TTC549 (cell line): ENCODE data around the gene TCTN3.
"Not testable (repeated sequence)": the region's sequence is repeated elsewhere in the genome, so short reads cannot be mapped to it uniquely, and the experiment has no call there.

Source experiments
- FAIRE-seq: peaks from 2 replicates; lab custom pipeline; 2012; peaks lifted over from hg19 to GRCh38; lab: Jason Lieb, UNC

TCTN3 gene, protein sequence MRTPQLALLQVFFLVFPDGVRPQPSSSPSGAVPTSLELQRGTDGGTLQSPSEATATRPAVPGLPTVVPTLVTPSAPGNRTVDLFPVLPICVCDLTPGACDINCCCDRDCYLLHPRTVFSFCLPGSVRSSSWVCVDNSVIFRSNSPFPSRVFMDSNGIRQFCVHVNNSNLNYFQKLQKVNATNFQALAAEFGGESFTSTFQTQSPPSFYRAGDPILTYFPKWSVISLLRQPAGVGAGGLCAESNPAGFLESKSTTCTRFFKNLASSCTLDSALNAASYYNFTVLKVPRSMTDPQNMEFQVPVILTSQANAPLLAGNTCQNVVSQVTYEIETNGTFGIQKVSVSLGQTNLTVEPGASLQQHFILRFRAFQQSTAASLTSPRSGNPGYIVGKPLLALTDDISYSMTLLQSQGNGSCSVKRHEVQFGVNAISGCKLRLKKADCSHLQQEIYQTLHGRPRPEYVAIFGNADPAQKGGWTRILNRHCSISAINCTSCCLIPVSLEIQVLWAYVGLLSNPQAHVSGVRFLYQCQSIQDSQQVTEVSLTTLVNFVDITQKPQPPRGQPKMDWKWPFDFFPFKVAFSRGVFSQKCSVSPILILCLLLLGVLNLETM

DNA sequence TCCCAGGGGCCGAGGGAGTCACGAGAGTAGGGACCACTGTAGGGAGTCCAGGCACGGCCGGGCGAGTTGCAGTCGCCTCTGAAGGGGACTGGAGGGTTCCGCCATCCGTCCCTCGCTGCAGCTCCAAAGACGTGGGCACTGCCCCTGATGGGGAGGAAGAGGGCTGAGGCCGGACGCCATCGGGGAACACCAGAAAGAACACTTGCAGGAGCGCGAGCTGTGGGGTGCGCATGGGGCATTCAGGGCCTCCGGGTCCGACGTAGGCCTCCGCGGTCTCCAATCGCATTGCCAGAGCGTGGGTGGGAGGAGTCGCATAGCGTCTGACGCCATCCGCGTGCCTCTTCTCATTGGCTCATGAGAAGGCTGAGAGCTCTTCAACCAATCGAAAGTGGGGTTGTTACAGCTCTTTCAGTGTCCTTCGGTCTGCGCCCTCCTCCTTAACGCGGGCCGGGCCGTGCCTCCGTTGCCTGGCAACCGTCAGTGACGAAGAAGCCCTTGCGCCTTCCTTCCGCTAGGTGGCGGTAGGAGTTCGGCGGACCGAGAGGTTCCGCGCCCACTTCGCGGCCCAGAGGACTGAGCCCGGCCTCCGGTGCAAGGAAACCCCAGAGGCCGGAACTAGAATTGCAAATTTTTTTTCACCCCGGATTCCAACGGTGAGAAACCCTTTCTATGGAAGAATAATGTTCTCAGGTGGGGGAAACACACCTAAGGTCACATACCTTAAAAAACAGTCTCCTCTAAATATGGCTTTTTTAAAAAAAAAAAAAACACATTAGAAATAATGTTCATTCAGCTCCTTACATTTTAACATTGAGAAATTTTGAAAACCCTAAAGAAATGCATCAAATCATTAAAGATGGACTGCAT is at the start of gene TCTN3:
TCTN3 (minus strand) TSS at position 260 of the 867 bp plus-strand sequence; CDS start at position 232, 28 bp downstream.
- peak; percentile 97 for FAIRE-seq

DNA sequence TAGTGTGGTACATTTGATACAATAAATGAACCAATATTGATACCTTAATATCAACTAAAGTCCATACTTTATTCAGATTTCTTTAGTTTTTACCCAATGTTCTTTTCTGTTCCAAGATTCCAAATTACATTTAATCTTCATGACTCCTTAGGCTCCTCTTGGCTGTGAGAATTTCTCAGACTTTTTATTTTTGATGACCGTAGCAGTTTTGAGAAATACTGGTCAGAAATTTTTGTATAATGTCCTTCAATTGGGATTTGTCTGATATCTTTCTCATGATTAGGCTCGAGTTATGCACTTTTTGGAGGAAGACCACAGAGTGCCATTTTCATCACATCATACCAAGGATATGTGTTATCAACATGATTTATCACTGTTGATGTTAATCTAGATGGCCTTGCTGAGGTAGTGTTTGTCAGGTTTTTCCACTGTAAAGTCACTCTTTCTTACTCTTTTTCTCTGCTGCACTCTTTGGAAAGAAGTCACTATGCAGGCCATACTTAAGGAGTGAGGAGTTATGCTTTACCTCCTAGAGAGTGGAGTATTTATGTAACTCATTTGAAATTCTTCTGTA is 49.3 kb upstream of the TCTN3 start:
- FAIRE-seq: no peak

DNA sequence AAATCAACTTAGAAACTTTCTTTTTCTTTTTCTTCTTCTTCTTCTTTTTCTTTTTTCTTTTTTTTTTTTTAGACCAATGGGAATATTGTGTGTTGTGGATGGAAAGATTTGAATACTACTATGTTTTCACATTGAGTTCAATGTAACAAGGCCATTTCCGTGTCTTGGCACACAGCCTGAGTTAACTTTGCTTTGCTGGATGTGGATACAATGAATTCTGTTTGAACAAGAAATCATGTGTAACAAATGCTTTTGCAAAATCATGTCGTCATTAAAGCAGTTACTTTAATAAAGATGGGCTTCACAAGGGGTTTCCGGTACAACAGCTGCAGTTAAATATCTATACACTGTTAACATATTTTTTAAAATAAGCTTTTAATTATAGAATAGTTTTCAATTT is 48.8 kb upstream of the TCTN3 start:
- FAIRE-seq: no peak

DNA sequence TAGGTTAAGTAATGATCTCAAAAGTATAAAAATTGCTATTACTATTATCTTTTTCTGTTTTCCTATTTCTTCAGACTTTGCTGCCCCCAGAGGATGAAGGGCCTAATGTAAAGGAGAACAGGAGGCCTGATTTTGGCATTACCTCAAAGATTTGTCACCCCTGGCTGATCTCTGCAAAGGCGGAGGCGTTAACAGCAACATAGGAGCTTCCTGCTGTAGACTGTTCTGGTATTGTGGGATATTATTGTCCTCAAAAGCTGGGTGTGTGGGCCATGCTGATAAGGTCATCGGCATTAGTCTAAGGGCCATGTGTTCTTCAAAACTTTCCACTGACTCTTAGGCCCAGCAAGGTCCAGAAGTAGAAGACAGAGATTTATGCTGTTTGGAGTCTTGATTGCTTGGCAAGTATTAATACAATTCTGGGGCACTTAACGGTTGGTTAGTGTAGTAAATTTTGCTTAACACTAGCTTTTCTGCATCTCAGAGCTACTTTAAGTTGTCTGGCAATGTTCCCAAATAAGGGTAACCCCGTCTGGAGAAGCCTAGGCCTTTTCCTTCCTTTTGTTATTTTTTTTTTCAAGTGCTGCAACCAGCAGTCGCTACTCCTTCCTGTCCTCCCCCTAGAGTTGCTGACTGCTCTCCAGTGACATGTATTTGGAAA is 48.2 kb upstream of the TCTN3 start:
- no peak for FAIRE-seq

DNA sequence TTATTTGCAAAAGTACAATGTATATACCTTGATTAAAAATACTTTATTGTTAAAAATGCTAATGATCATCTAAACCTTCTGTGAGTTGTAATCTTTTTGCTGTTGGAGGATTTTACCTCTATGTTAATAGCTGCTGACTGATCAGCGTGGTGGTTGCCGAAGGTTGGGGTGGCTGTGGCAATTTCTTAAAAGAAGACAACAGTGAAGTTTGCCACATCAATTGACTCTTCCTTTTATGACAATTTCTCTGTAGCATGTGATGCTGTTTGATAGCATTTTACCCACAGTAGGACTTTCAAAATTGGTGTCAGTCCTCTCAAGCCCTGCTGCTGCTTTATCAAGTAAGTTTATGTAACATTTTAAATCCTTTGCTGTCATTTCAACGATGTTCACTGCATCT is 45.3 kb upstream of the TCTN3 start:
- no peak for FAIRE-seq

DNA sequence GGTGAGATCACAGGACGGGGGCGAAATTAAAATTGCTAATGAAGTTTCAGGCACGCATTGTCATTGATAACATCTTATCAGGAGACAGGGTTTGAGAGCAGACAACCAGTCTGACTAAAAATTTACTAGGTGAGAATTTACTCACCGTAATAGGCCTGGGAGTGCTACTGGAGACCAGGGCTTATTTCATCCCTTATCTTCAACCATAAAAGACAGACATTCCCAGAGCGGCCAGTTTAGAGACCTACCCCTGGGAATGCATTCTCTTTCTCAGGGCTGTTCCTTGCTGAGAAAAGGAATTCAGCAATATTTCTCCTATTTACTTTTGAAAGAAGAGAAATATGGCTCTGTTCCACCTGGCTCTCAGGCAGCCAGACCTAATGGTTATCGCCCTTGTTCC is 39.2 kb upstream of the TCTN3 start:
- not testable (repeated sequence) for FAIRE-seq

DNA sequence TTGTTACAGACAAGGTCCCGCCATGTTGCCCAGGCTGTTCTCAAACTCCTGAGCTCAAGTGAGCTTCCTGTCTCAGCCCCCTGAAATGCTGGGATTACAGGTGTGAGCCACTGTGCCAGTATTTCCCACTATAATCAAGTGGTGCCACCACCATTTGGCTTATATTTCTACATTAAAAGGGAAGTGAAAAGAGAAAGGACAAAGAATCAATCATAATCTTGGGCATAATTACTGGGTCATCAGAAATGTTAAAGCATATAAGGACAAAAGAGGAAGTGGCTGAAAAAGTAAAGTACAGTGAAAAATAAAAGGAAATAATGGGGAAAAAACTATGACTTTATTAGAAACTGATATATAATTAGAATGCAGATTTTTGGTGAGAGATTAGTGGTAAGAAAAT is 36.5 kb upstream of the TCTN3 start:
- FAIRE-seq: no peak

DNA sequence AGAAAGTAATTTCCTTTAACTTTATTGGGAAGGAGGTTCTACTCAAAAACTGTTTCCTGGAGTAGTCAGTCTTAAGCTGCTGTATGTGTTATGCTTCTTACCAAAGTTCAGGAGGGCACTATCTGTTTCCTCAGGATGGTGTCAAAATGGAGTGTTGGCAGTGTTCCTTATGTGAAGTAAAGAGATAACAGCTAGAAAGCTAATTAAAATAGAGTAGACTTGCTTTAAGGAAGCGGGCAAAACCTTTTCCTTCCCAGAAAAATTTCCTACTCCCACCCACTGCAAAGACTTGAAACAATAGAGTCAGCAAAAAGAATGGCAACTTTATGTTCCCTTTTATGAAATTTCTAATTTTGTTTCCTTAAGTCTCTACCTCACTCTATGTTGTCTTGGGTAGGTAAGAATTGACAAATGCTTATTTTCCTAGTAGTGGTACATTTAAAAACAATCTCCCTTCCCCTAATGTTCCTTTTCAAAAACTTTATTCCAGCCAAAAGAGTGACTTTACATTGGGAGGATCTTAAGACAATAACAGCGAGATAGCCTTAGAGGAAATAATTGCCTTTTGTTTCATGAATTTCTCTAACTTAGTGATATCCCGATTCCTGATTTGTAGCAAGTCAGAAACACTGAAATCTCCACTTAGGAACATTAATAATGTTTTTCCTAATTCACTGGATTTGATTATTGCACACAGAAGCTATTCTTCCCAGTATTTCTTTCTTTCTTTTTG is 35.8 kb upstream of the TCTN3 start:
- FAIRE-seq: no peak

DNA sequence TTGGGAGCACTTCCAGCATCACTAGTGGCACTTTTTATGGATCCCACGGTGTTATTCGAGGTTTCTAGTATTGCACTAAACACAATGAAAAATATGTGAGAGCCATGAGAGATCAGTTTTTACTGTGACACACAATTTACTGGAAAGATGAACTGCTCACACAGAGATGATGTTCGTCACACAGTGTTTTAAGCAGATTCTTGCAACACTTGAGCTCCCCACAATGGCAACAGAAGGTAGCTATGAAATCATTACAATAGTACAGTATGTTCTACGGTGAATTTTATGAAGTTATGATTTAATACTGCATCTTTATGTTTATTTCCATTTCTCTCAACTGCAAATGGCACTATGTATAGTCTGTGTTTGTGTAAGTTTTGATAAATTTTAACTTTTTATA is 34.8 kb upstream of the TCTN3 start:
- peak; percentile 11 for FAIRE-seq

DNA sequence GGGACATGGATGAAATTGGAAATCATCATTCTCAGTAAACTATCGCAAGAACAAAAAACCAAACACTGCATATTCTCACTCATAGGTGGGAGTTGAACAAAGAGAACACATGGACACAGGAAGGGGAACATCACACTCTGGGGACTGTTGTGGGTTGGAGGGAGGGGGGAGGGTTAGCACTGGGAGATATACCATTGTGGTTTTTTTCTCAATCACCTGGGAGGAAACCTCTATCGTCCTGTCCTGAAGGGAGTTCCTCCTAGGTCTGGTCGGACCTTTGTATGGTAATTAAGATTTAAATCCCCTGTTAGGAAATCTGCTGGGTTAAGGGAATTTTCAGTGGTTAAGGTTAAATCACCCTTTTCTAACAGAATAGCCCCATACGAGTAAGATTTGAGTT is 28.8 kb upstream of the TCTN3 start:
- FAIRE-seq: not testable (repeated sequence)

DNA sequence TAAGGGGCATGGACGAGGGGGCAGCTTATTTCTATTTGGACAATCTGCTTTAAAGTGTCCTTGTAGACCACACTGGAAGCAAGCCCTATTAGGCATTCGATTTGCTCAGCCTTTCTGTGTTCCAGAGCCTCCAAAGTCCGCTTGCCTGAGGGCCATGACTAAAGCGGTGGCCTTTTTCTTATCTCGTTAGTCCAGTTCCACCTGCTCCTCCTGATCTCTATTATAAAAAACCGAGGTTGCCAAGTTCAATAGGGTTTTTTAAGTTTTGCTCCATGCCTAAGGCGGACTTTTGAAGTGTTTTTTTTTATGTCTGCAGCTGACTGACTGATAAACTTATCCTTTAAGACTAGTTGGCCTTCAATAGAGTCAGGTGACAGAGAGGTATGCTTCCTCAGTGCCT is 27.0 kb upstream of the TCTN3 start:
- not testable (repeated sequence) for FAIRE-seq

DNA sequence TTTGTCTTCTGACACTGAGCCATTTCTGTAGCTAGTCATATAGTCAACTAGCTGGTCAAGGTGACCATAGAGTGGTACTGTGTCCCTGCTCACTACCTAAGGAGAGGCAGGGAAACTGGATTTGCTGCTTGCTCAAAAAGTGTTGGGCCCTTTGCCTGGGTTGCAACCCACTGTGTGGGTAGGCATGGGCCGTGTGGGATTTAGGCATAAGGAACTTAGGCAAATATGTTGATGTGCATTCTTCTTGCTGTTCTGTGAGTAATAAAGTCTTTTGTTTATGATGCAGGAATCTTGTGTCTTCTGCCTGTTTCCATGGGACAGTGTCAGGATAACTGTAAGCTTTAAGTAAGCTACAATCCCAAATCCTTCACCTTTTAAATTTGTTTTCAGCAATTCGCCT is 23.1 kb upstream of the TCTN3 start:
- FAIRE-seq: no peak

DNA sequence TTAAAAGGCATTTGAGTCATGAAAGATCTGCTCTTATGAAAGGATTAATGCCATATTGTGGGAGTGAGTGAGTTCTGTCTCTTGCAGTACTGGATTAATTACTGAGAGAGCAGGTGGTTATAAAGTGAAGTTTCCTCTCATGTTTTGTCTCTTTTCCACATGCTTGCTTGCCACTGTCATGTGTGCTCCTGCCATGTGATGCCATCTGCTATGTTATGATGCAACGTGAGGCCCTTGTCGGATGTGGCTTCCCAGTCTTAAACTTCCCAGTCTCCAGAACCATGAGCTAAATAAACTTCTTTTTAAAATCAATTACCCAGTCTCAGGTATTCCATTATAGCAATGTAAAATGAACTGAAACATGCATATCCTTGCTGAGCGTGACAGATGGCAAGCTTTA is 22.7 kb upstream of the TCTN3 start:
- no peak for FAIRE-seq

DNA sequence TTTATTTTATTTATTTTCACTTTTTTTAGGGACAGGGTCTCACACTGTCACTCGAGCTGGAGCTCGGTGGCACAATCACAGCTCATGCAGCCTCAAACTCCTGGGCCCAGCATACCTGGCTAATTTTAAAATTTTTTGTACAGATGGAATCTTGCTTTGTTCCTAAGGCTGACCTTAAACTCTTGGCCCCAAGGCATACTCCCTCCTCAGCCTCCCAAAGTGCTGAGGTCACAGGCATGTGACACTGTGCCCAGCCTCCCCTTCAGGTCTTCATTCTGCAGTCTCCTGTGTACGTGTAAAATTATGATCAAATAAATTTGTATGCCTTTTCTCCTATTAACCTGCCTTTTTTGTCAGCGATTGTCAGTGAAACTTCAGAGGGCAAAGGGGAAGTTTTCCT is 17.8 kb upstream of the TCTN3 start:
- FAIRE-seq: no peak

DNA sequence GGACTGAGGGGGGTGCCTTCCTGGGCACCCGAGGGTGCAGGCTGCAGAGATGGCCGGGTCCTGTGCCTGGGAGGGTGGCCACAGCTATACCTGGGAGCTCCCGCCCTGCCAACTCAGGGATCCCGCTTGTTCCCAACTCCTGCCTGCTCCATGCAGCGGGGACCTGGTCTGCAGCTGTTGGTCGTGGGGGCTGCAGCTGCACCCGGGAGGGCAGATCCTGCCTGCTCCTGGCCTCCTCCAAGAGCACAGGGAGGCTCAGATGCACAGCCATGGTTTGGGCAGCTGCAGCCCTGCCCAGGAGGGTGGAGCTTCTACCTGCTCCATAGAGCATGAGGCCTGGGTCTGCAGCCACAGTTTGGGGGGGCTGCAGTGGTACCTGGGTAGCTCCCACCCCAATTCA is 13.3 kb upstream of the TCTN3 start:
- FAIRE-seq: no peak

DNA sequence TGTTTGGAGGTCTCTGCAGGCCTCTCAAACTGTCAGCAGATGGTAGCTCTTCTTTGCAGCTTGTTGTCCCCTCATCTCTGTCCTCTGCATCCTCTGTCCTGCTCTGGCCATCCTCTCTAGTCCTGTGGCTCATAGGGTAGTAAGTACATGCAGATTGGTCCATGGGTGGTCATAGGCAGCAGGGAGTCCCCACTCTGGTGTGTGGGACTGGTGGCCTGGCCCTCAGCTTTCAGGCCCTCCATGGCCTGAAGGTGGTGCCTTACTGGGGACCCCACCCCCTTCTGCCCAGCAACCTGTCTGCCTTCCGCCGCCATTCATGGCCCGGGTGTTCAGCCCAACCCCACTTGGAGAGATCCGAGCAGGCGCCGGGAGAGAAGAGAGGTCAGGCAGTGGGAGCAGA is 12.8 kb upstream of the TCTN3 start:
- FAIRE-seq: no peak

DNA sequence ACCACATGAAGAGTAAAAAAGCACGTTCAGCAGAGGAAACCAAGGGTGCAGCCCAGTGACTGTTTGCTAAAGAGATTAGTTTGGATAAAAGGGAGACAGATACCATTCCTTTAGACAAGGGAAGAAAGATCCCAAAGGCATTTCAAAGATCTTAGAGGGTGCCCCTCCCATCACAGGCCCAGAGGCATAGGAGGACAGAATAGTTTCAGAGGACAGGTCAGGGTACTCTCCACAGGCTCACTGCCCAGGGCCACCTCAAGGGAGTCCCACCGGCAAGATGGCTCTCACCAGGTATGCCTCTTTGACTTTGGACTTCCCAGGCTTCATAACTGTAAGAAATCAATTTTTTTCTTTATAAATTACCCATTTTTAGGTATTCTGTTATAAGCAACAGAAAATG is 4.7 kb upstream of the TCTN3 start:
- FAIRE-seq: no peak

DNA sequence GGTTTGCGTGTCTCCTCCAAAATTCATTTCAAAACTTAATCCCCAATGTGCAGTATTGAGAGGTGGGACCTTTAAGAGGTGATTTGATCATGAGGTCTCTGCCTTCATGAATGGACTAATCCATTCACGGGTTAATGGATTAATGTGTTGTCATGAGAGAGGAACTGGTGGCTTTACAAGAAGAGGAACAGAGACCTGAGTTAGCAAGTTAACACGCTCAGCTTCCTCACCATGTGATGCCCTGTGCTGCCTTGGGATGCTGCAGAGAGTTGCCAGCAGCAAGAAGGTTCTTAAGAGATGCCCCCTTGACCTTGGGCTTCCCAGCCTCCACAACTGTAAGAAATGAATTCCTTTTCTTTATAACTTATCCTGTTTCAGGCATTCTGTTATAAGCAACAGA is 3.7 kb upstream of the TCTN3 start:
- no peak for FAIRE-seq

DNA sequence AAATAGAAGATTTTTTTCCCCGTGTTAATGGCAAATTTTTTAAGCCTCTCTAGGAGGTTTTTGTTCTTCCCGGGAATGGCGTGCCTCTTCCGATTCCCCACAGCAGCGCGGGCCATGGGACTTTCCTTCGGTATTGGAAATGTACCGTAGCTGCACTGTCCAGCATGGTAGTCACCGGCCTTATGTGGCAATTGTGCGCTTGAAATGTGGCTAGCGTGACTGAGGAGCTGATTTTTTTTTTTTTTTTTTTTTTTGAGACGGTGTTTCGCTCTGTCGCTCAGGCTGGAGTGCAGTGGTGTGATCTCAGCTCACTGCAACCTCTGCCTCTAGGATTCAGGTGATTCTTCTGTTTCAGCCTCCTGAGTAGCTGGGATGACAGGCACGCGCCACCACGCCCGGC is 938 bp upstream of the TCTN3 start:
- no peak for FAIRE-seq

DNA sequence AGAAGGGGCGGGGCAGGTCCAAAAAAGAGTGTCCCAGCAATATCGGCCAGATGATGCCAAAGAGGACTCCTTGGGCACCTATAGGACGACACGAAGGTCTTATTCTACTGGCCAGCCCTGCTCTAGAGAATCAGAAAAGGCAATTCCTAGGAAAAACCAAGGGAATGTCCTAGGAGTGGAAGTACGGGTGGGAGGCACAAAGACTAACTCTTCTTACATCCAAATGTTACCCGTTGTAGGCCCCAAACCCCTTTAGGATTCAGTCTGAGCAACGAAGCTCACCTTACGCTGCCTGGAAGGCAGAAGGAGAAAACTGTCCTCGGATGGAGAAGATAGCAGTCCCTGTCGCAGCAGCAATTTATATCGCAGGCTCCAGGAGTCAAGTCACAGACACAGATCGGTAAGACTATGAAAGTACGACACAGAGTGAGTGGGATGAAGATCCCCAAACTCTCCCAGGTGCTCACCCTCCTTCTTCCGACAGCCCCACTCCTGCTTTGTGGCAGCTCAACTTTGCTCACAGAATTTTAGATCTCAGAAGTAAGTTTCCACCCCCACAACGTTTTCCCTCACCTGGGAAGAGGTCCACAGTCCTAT is 558 bp downstream of the TCTN3 start:
- FAIRE-seq: no peak

DNA sequence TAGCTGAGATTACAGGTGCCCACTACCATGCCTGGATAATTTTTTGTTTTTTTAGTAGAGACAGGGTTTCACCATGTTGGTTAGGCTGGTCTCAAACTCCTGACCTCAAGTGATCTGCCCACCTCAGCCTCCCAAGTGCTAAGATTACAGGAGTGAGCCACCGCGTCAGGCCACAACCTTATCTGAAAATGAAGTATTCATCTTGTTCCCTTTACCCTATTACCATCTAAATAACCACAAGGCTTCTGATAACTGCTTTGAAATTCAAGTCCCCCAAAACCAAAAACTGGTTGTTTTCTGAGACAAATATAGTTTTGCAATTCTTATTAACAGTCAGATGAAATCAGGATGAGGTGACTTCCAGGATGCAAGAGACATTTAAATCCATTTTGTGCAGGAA is 2.4 kb downstream of the TCTN3 start:
- no peak for FAIRE-seq
